ENCODE measurements around the gene COLEC11.
A peak's percentile ranks its signal among the peaks of the same experiment; 100 is the strongest.
"Not testable (repeated sequence)": the region's sequence is repeated elsewhere in the genome, so short reads cannot be mapped to it uniquely, and the experiment has no call there.

Gene COLEC11

GRCh38 chr2:3572620-3573019 is 22.3 kb upstream of the COLEC11 start:
- peaks cover 5% of the 10 kb centered on the region for H3K4me1 ChIP-seq (ENCODE audit: control insufficient read depth, insufficient read depth, low read length)
- no peak overlapping the region for H3K4me2 ChIP-seq (ENCODE audit: low read length)
- H3K4me3 ChIP-seq (ENCODE audit: low read length): no peak overlapping the region
- no peaks in the 10 kb centered on the region for H3K27me3 ChIP-seq (ENCODE audit: control insufficient read depth, insufficient read depth, low read length)
- no peaks in the 10 kb centered on the region for H3K9me3 ChIP-seq (replicated peaks; ENCODE audit: low read length)
- H3K9ac ChIP-seq (ENCODE audit: low read depth, low read length): no peak overlapping the region
- peaks cover 19% of the 10 kb centered on the region for H3K36me3 ChIP-seq (ENCODE audit: insufficient read depth, low read length)

GRCh38 chr2:3574155-3574554 is 20.8 kb upstream of the COLEC11 start:
- Histone ChIP-seq H3K9ac (ENCODE audit: low read depth, low read length) (no peak overlapping the region), H3K4me1 (ENCODE audit: control insufficient read depth, insufficient read depth, low read length) (peaks cover 20% of the 10 kb centered on the region), H3K4me2 (ENCODE audit: low read length) (no peak overlapping the region), H3K27me3 (ENCODE audit: control insufficient read depth, insufficient read depth, low read length) (no peaks in the 10 kb centered on the region), H3K36me3 (ENCODE audit: insufficient read depth, low read length) (peaks cover 34% of the 10 kb centered on the region), H3K4me3 (ENCODE audit: low read length) (no peak overlapping the region), H3K9me3 (replicated peaks; ENCODE audit: low read length) (no peaks in the 10 kb centered on the region)

GRCh38 chr2:3575534-3576262 is 19.2 kb upstream of the COLEC11 start:
- Histone ChIP-seq H3K4me1 (ENCODE audit: control insufficient read depth, insufficient read depth, low read length) (peaks cover 26% of the 10 kb centered on the region), H3K27me3 (ENCODE audit: control insufficient read depth, insufficient read depth, low read length) (no peaks in the 10 kb centered on the region), H3K4me3 (ENCODE audit: low read length) (peak overlapping the region; percentile 89), H3K9ac (ENCODE audit: low read depth, low read length) (peak overlapping the region; percentile 97), H3K36me3 (ENCODE audit: insufficient read depth, low read length) (peaks cover 50% of the 10 kb centered on the region), H3K9me3 (replicated peaks; ENCODE audit: low read length) (no peaks in the 10 kb centered on the region), H3K4me2 (ENCODE audit: low read length) (peak overlapping the region; percentile 90)

- Histone ChIP-seq H3K36me3 (ENCODE audit: insufficient read depth, low read length) (peaks cover 55% of the 10 kb centered on the region), H3K4me3 (ENCODE audit: low read length) (peak overlapping the region; percentile 89), H3K4me2 (ENCODE audit: low read length) (peak overlapping the region; percentile 90)
Measured at GRCh38 chr2:3576263-3576630, 18.7 kb upstream of the COLEC11 start.

GRCh38 chr2:3578987-3579386 is 15.9 kb upstream of the COLEC11 start:
- Histone ChIP-seq H3K4me3 (ENCODE audit: low read length) (peak overlapping the region; percentile 60), H3K36me3 (ENCODE audit: insufficient read depth, low read length) (peaks cover 75% of the 10 kb centered on the region), H3K4me1 (ENCODE audit: control insufficient read depth, insufficient read depth, low read length) (peaks cover 26% of the 10 kb centered on the region), H3K4me2 (ENCODE audit: low read length) (peak overlapping the region; percentile 90), H3K9ac (ENCODE audit: low read depth, low read length) (peak overlapping the region; percentile 44), H3K9me3 (replicated peaks; ENCODE audit: low read length) (no peaks in the 10 kb centered on the region), H3K27me3 (ENCODE audit: control insufficient read depth, insufficient read depth, low read length) (no peaks in the 10 kb centered on the region)

More at GRCh38 chr2:3576263-3576630, 18.7 kb upstream of the COLEC11 start:
- Histone ChIP-seq H3K9ac (ENCODE audit: low read depth, low read length) (peak overlapping the region; percentile 97), H3K4me1 (ENCODE audit: control insufficient read depth, insufficient read depth, low read length) (peaks cover 26% of the 10 kb centered on the region)
- not testable (repeated sequence) for H3K9me3 ChIP-seq (replicated peaks; ENCODE audit: low read length); H3K27me3 ChIP-seq (ENCODE audit: control insufficient read depth, insufficient read depth, low read length)

- Histone ChIP-seq H3K9me3 (replicated peaks; ENCODE audit: low read length) (no peaks in the 10 kb centered on the region), H3K9ac (ENCODE audit: low read depth, low read length) (no peak overlapping the region), H3K27me3 (ENCODE audit: control insufficient read depth, insufficient read depth, low read length) (no peaks in the 10 kb centered on the region), H3K4me1 (ENCODE audit: control insufficient read depth, insufficient read depth, low read length) (peaks cover 26% of the 10 kb centered on the region), H3K36me3 (ENCODE audit: insufficient read depth, low read length) (peaks cover 79% of the 10 kb centered on the region), H3K4me3 (ENCODE audit: low read length) (no peak overlapping the region), H3K4me2 (ENCODE audit: low read length) (no peak overlapping the region)
Measured at GRCh38 chr2:3580449-3580848, 14.5 kb upstream of the COLEC11 start.

GRCh38 chr2:3581367-3582262 is 13.3 kb upstream of the COLEC11 start:
- Histone ChIP-seq H3K9me3 (replicated peaks; ENCODE audit: low read length) (no peaks in the 10 kb centered on the region), H3K4me1 (ENCODE audit: control insufficient read depth, insufficient read depth, low read length) (peaks cover 26% of the 10 kb centered on the region), H3K4me3 (ENCODE audit: low read length) (no peak overlapping the region)

GRCh38 chr2:3584076-3584475 is 10.8 kb upstream of the COLEC11 start:
- Histone ChIP-seq H3K4me3 (ENCODE audit: low read length) (no peak overlapping the region), H3K4me2 (ENCODE audit: low read length) (no peak overlapping the region), H3K36me3 (ENCODE audit: insufficient read depth, low read length) (peaks cover 46% of the 10 kb centered on the region), H3K9ac (ENCODE audit: low read depth, low read length) (no peak overlapping the region), H3K9me3 (replicated peaks; ENCODE audit: low read length) (no peaks in the 10 kb centered on the region), H3K4me1 (ENCODE audit: control insufficient read depth, insufficient read depth, low read length) (peaks cover 7% of the 10 kb centered on the region), H3K27me3 (ENCODE audit: control insufficient read depth, insufficient read depth, low read length) (no peaks in the 10 kb centered on the region)

More at GRCh38 chr2:3581367-3582262, 13.3 kb upstream of the COLEC11 start:
- H3K27me3 ChIP-seq (ENCODE audit: control insufficient read depth, insufficient read depth, low read length): no peaks in the 10 kb centered on the region
- H3K36me3 ChIP-seq (ENCODE audit: insufficient read depth, low read length): peaks cover 69% of the 10 kb centered on the region
- H3K9ac ChIP-seq (ENCODE audit: low read depth, low read length): no peak overlapping the region
- no peak overlapping the region for H3K4me2 ChIP-seq (ENCODE audit: low read length)

GRCh38 chr2:3584608-3585260 is 10.2 kb upstream of the COLEC11 start:
- Histone ChIP-seq H3K4me3 (ENCODE audit: low read length) (no peak overlapping the region), H3K36me3 (ENCODE audit: insufficient read depth, low read length) (peaks cover 39% of the 10 kb centered on the region), H3K4me1 (ENCODE audit: control insufficient read depth, insufficient read depth, low read length) (no peaks in the 10 kb centered on the region), H3K4me2 (ENCODE audit: low read length) (no peak overlapping the region), H3K9me3 (replicated peaks; ENCODE audit: low read length) (no peaks in the 10 kb centered on the region), H3K27me3 (ENCODE audit: control insufficient read depth, insufficient read depth, low read length) (no peaks in the 10 kb centered on the region), H3K9ac (ENCODE audit: low read depth, low read length) (no peak overlapping the region)

GRCh38 chr2:3585261-3586109 is 9.4 kb upstream of the COLEC11 start:
- Histone ChIP-seq H3K9ac (ENCODE audit: low read depth, low read length) (no peak overlapping the region), H3K36me3 (ENCODE audit: insufficient read depth, low read length) (peaks cover 32% of the 10 kb centered on the region), H3K4me3 (ENCODE audit: low read length) (no peak overlapping the region), H3K27me3 (ENCODE audit: control insufficient read depth, insufficient read depth, low read length) (no peaks in the 10 kb centered on the region), H3K4me1 (ENCODE audit: control insufficient read depth, insufficient read depth, low read length) (no peaks in the 10 kb centered on the region), H3K4me2 (ENCODE audit: low read length) (no peak overlapping the region), H3K9me3 (replicated peaks; ENCODE audit: low read length) (no peaks in the 10 kb centered on the region)

- no peak overlapping the region for H3K4me2 ChIP-seq (ENCODE audit: low read length)
- H3K9ac ChIP-seq (ENCODE audit: low read depth, low read length): no peak overlapping the region
- peaks cover 24% of the 10 kb centered on the region for H3K36me3 ChIP-seq (ENCODE audit: insufficient read depth, low read length)
- no peaks in the 10 kb centered on the region for H3K4me1 ChIP-seq (ENCODE audit: control insufficient read depth, insufficient read depth, low read length)
- H3K9me3 ChIP-seq (replicated peaks; ENCODE audit: low read length): no peaks in the 10 kb centered on the region
- H3K27me3 ChIP-seq (ENCODE audit: control insufficient read depth, insufficient read depth, low read length): no peaks in the 10 kb centered on the region
- no peak overlapping the region for H3K4me3 ChIP-seq (ENCODE audit: low read length)
Measured at GRCh38 chr2:3586220-3586619, 8.7 kb upstream of the COLEC11 start.
